OCI-LY1 (cell line): Measurements from ENCODE around the gene CDH4.

Source experiments
- H2AFZ ChIP-seq: fragments of 200-600 bp; sonication (generic), shearing (Covaris generic); 2 replicates; pipeline ENCODE4 v1.6.0; 2014; ENCODE audit warnings: antibody characterized with exemption, mild to moderate bottlenecking, low read length
- H3F3A ChIP-seq: fragments of 200-600 bp; sonication (generic), shearing (Covaris generic); 2 replicates; pipeline ENCODE4 v1.6.0; 2014; ENCODE audit warnings: mild to moderate bottlenecking, antibody characterized with exemption, low read length, moderate library complexity; ENCODE audit not compliant: insufficient read depth
- H3K27ac ChIP-seq: fragments of 200-600 bp; sonication (generic); 2 replicates; pipeline ENCODE4 v1.5.1; 2014; ENCODE audit warnings: low read length, mixed run types, mild to moderate bottlenecking, low read depth; ENCODE audit not compliant: poor library complexity, severe bottlenecking
- H3K27me3 ChIP-seq: fragments of 200-600 bp; sonication (generic); 2 replicates; pipeline ENCODE4 v1.6.0; 2014; ENCODE audit warnings: antibody characterized with exemption, mild to moderate bottlenecking, low read length, moderate library complexity; ENCODE audit not compliant: insufficient read depth
- H3K36me3 ChIP-seq: fragments of 200-600 bp; sonication (generic); 2 replicates; pipeline ENCODE4 v1.6.1; 2014; ENCODE audit warnings: mild to moderate bottlenecking, antibody characterized with exemption, low read length, moderate library complexity, mixed read lengths; ENCODE audit not compliant: insufficient read depth
- H3K4me1 ChIP-seq: fragments of 200-600 bp; sonication (generic); 2 replicates; pipeline ENCODE4 v1.5.1; 2014; ENCODE audit warnings: mild to moderate bottlenecking, low read length, moderate library complexity; ENCODE audit not compliant: insufficient read depth, severe bottlenecking
- H3K4me2 ChIP-seq: fragments of 200-600 bp; sonication (generic), shearing (Covaris generic); 2 replicates; pipeline ENCODE4 v1.6.1; 2014; ENCODE audit warnings: low read length
- H3K4me3 ChIP-seq: fragments of 200-600 bp; sonication (generic); 2 replicates; pipeline ENCODE4 v1.5.1; 2014; ENCODE audit warnings: low read length, low read depth, mild to moderate bottlenecking, mixed read lengths; ENCODE audit not compliant: poor library complexity, severe bottlenecking
- H3K79me2 ChIP-seq: fragments of 200-600 bp; shearing (Covaris generic); 2 replicates; pipeline ENCODE4 v1.6.1; 2016; ENCODE audit warnings: mixed run types, low read length, mixed read lengths; ENCODE audit not compliant: insufficient read depth
- H3K9ac ChIP-seq: fragments of 200-600 bp; sonication (generic), shearing (Covaris generic); 2 replicates; pipeline ENCODE4 v1.6.1; 2014; ENCODE audit warnings: mild to moderate bottlenecking, low read length, mixed read lengths
- H3K9me2 ChIP-seq: fragments of 200-600 bp; sonication (generic), shearing (Covaris generic); 2 replicates; pipeline ENCODE4 v1.6.1; 2014; ENCODE audit warnings: low read depth, mild to moderate bottlenecking, low read length, mixed read lengths
- H3K9me3 ChIP-seq: fragments of 200-600 bp; shearing (Covaris generic); 2 replicates; pipeline ENCODE4 v1.6.1; 2014; ENCODE audit warnings: low read length, mixed read lengths
- H4K20me1 ChIP-seq: fragments of 200-600 bp; sonication (generic), shearing (Covaris generic); 2 replicates; pipeline ENCODE4 v1.6.0; 2016; ENCODE audit warnings: mild to moderate bottlenecking, low read length; ENCODE audit not compliant: insufficient read depth
- CTCF ChIP-seq: fragments of 200-600 bp; sonication (generic), shearing (Covaris generic); IDR thresholded peaks from 2 replicates; pipeline ENCODE4 v1.5.1; 2017; ENCODE audit warnings: mild to moderate bottlenecking, antibody characterized with exemption, low read length, moderate library complexity, mixed read lengths
- EZH2 ChIP-seq: fragments of 200-600 bp; sonication (generic), shearing (Covaris generic); IDR thresholded peaks from 2 replicates; pipeline ENCODE4 v1.8.0; 2017; ENCODE audit warnings: borderline replicate concordance, mixed run types, mild to moderate bottlenecking, antibody characterized with exemption, low read length, moderate library complexity, mixed read lengths

CDH4 gene

GRCh38 chr20:61643656-61644377, 391.8 kb downstream of the CDH4 start:
- Histone ChIP-seq H3K27me3 (no peaks in the 10 kb centered on the region), H3K4me1 (no peaks in the 10 kb centered on the region), H3F3A (no peaks in the 10 kb centered on the region), H3K36me3 (no peaks in the 10 kb centered on the region), H4K20me1 (no peaks in the 10 kb centered on the region), H3K27ac (no peak overlapping the region), H3K9me2 (no peaks in the 10 kb centered on the region), H2AFZ (no peak overlapping the region), H3K4me2 (no peak overlapping the region), H3K79me2 (no peaks in the 10 kb centered on the region), H3K4me3 (no peak overlapping the region), H3K9ac (no peak overlapping the region), H3K9me3 (no peaks in the 10 kb centered on the region)
- TF ChIP-seq CTCF (no peak), EZH2 (no peak)

DNA sequence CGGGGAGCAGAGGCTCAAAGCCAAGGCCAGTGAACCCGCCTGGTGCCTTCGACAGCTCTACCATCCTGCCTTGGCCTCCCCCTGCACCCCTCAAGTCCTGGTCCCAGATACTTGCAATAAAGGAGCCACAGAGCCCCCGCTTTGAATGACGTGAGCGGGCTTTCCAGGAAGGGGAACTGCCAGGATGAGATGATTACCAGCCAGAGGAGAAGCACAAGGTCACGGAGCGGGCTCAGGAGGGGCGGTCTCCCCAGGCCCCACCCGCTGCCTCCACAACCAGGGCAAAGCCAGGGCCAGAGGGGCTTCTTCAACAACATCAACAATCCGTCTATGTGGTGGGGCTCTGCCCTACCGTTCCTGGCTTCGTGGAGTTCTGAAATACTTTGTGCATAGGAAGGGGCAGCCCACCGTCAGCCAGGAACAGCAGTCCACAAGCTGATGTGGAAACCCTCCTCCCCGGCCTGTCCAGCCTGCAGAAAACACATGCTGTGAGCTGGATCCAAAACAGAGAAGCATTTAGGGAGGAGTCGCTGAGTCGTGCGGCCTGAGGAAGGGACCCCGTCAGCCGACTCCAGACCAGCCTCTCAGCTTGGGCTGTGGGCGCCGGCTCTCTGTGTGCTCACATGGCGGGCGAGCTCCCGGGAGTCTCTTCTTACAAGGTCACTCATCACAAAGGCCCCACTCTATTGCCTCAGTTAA, 392.5 kb downstream of the CDH4 start:
- no peaks in the 10 kb centered on the region for H3K79me2 ChIP-seq
- H2AFZ ChIP-seq = no peak overlapping the region
- no peaks in the 10 kb centered on the region for H3K27me3 ChIP-seq

DNA sequence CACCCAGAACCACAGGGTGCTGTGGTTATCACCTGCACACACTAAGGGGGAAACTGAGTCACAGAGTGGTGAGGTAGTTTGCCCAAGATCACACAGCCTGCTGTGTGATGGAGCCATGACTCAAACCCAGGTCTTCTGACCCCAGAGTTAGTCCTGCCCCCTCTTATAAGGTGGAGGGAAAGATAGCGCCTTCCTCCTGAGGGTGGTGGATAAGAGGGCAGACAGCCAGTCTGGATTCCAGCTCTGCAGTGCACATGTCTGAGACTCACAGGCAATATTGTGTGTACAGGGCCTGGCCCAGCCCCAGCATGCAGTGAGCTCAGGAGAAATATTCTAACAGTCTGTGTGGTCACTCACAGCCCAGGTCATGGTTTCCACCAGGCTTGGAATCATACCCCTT, 393.7 kb downstream of the CDH4 start:
- no peaks in the 10 kb centered on the region for H3K27me3 ChIP-seq
- H3K9me3 ChIP-seq = no peaks in the 10 kb centered on the region
- H3K79me2 ChIP-seq = no peaks in the 10 kb centered on the region
- H3K9me2 ChIP-seq = no peaks in the 10 kb centered on the region
- H3K4me1 ChIP-seq = no peaks in the 10 kb centered on the region
- TF ChIP-seq EZH2 (no peak), CTCF (no peak)
- no peak overlapping the region for H3K4me2 ChIP-seq
- H3K9ac ChIP-seq = no peak overlapping the region
- no peaks in the 10 kb centered on the region for H4K20me1 ChIP-seq
- no peak overlapping the region for H3K27ac ChIP-seq
- H3K4me3 ChIP-seq = no peak overlapping the region
- no peaks in the 10 kb centered on the region for H3F3A ChIP-seq
- H2AFZ ChIP-seq = no peak overlapping the region
- no peaks in the 10 kb centered on the region for H3K36me3 ChIP-seq

More for the DNA sequence above, 392.5 kb downstream of the CDH4 start:
- H3K9ac ChIP-seq = no peak overlapping the region
- no peaks in the 10 kb centered on the region for H3K9me3 ChIP-seq
- no peaks in the 10 kb centered on the region for H3K9me2 ChIP-seq
- no peaks in the 10 kb centered on the region for H4K20me1 ChIP-seq
- no peak overlapping the region for H3K27ac ChIP-seq
- no peak overlapping the region for H3K4me3 ChIP-seq
- TF ChIP-seq CTCF = no peak
- no peak for TF ChIP-seq EZH2
- no peaks in the 10 kb centered on the region for H3F3A ChIP-seq
- H3K4me1 ChIP-seq = no peaks in the 10 kb centered on the region
- no peak overlapping the region for H3K4me2 ChIP-seq
- H3K36me3 ChIP-seq = no peaks in the 10 kb centered on the region
